GM18907 (cell line): ENCODE measurements around the gene FZD7.

Experiments
- ATAC-seq: cut with Tn5 transposase; IDR thresholded peaks from one replicate; pipeline ENCODE4 v1.9.1; 2021; ENCODE audit warnings: mild to moderate bottlenecking, moderate library complexity; ENCODE audit not compliant: unreplicated experiment

Gene FZD7

GRCh38 chr2:202035941-202036372 is 2.3 kb downstream of the FZD7 start:
- no peak for ATAC-seq

GRCh38 chr2:202036601-202037037 is 3.0 kb downstream of the FZD7 start:
- no peak for ATAC-seq

- no peak for ATAC-seq
Observed at GRCh38 chr2:202037086-202037485, 3.4 kb downstream of the FZD7 start.

- ATAC-seq = no peak
Observed at GRCh38 chr2:202038471-202039277, 5.0 kb downstream of the FZD7 start.

GRCh38 chr2:202039278-202040078 is 5.8 kb downstream of the FZD7 start:
- ATAC-seq = no peak

GRCh38 chr2:202040079-202040844 is 6.6 kb downstream of the FZD7 start:
- no peak for ATAC-seq

- no peak for ATAC-seq
Observed at GRCh38 chr2:202042444-202042843, 8.8 kb downstream of the FZD7 start.

- no peak for ATAC-seq
Observed at GRCh38 chr2:202043475-202043874, 9.8 kb downstream of the FZD7 start.

- no peak for ATAC-seq
Observed at GRCh38 chr2:202044777-202045176, 11.1 kb downstream of the FZD7 start.

GRCh38 chr2:202046572-202046971 is 12.9 kb downstream of the FZD7 start:
- no peak for ATAC-seq

- ATAC-seq = no peak
Observed at GRCh38 chr2:202049092-202049728, 15.6 kb downstream of the FZD7 start.

- ATAC-seq = no peak
Observed at GRCh38 chr2:202049840-202050239, 16.2 kb downstream of the FZD7 start.

GRCh38 chr2:202050652-202051051 is 17.0 kb downstream of the FZD7 start:
- no peak for ATAC-seq

GRCh38 chr2:202051499-202052161 is 18.0 kb downstream of the FZD7 start:
- ATAC-seq = no peak

- no peak for ATAC-seq
Observed at GRCh38 chr2:202052235-202052634, 18.6 kb downstream of the FZD7 start.

- ATAC-seq = no peak
Observed at GRCh38 chr2:202054679-202055078, 21.0 kb downstream of the FZD7 start.

- no peak for ATAC-seq
Observed at GRCh38 chr2:202056611-202057010, 23.0 kb downstream of the FZD7 start.

- ATAC-seq = no peak
Observed at GRCh38 chr2:202060218-202060617, 26.6 kb downstream of the FZD7 start.

- no peak for ATAC-seq
Observed at GRCh38 chr2:202061695-202062094, 28.0 kb downstream of the FZD7 start.

- no peak for ATAC-seq
Observed at GRCh38 chr2:202064171-202064880, 30.7 kb downstream of the FZD7 start.
